Dendritic cell treated with granulocyte-macrophage colony-stimulating factor and Interleukin-4, amounts not matched to agents 40 ng/mL and 50 ng/mL, for 4 days (primary cell): ENCODE results near the gene PDE1A.

Source experiments
- H3K27ac Mint-ChIP-seq: one replicate; pipeline ENCODE4 v1.8.0; 2022; ENCODE audit warnings: mild to moderate bottlenecking, mixed read lengths
- H3K27me3 Mint-ChIP-seq: one replicate; pipeline ENCODE4 v1.8.0; 2022; ENCODE audit warnings: mild to moderate bottlenecking, mixed read lengths
- H3K36me3 Mint-ChIP-seq: one replicate; pipeline ENCODE4 v1.8.0; 2022; ENCODE audit warnings: low read depth, mixed read lengths
- H3K4me1 Mint-ChIP-seq: one replicate; pipeline ENCODE4 v1.8.0; 2022; ENCODE audit warnings: low read depth, mixed read lengths
- H3K4me3 Mint-ChIP-seq: one replicate; pipeline ENCODE4 v1.8.0; 2022; ENCODE audit warnings: mild to moderate bottlenecking, moderate library complexity, mixed read lengths
- H3K9me3 Mint-ChIP-seq: one replicate; pipeline ENCODE4 v1.8.0; 2022; ENCODE audit warnings: mixed read lengths
- intact Hi-C: fragments of 100-400 bp; cut with micrococcal nuclease; formaldehyde crosslinking; loops from one replicate; pipeline ENCODE4 v1.15.0; 2022

The PDE1A gene

GRCh38 chr2:182132605-182133004, 294.2 kb downstream of the PDE1A start:
- intact Hi-C loops: no loop called here
- H3K27me3 Mint-ChIP-seq: no peaks in the 10 kb centered on the region
- no peaks in the 10 kb centered on the region for H3K36me3 Mint-ChIP-seq
- no peaks in the 10 kb centered on the region for H3K4me1 Mint-ChIP-seq
- H3K27ac Mint-ChIP-seq: no peak overlapping the region
- H3K9me3 Mint-ChIP-seq: no peaks in the 10 kb centered on the region
- H3K4me3 Mint-ChIP-seq: no peak overlapping the region

- Mint-ChIP-seq H3K27me3 (no peaks in the 10 kb centered on the region), H3K4me1 (no peaks in the 10 kb centered on the region), H3K36me3 (no peaks in the 10 kb centered on the region), H3K27ac (no peak overlapping the region), H3K9me3 (no peaks in the 10 kb centered on the region), H3K4me3 (no peak overlapping the region)
- intact Hi-C loops: no loop called here
Observed at GRCh38 chr2:182128821-182129707, 297.8 kb downstream of the PDE1A start.

DNA sequence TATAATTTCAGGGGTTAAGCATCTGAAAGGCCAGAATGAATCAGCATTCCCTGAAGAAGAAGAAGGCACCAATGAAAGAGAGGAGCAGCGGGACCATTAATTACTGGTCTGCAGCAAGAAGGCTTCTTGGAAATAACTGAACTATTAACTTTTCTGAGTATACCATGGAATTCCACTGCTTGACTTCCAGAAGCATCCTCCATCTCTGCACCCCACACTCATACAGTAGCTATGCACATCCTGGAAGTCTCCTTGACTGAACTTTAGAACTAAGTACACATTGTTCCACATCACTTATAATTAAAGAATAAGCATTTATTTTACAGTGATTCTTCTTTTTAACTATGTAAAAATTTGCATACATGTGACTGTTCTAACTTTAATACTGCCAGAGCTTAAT, 309.6 kb downstream of the PDE1A start:
- no peaks in the 10 kb centered on the region for H3K27me3 Mint-ChIP-seq
- no peak overlapping the region for H3K27ac Mint-ChIP-seq
- H3K9me3 Mint-ChIP-seq: no peaks in the 10 kb centered on the region
- intact Hi-C loops: no loop called here
- H3K4me3 Mint-ChIP-seq: no peak overlapping the region
- H3K4me1 Mint-ChIP-seq: no peaks in the 10 kb centered on the region
- H3K36me3 Mint-ChIP-seq: no peaks in the 10 kb centered on the region

GRCh38 chr2:182116774-182117173, 310.1 kb downstream of the PDE1A start:
- no peaks in the 10 kb centered on the region for H3K4me1 Mint-ChIP-seq
- no peaks in the 10 kb centered on the region for H3K36me3 Mint-ChIP-seq
- H3K4me3 Mint-ChIP-seq: no peak overlapping the region
- no peaks in the 10 kb centered on the region for H3K27me3 Mint-ChIP-seq
- H3K27ac Mint-ChIP-seq: no peak overlapping the region
- no peaks in the 10 kb centered on the region for H3K9me3 Mint-ChIP-seq
- intact Hi-C loops: no loop called here

DNA sequence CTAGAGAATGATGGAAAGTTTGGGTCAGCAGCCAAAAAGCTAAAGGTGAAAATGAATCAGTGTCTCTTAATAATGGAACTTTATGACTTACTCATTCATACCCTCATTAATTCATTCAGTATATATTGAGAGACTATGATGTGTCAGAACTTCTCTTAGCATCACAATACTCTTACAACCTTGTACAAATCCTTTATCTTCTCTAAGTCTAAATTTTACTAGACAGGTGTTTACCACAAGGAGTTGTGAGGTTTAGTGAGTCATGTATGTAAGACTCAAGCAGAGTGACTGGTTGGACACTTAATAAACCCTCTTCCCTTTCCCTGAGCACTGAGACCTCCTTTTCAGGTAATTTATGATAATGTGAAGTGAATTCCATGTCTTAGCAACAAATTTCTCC, 311.6 kb downstream of the PDE1A start:
- no peaks in the 10 kb centered on the region for H3K4me1 Mint-ChIP-seq
- H3K36me3 Mint-ChIP-seq: no peaks in the 10 kb centered on the region
- no peaks in the 10 kb centered on the region for H3K27me3 Mint-ChIP-seq
- no peak overlapping the region for H3K4me3 Mint-ChIP-seq
- H3K9me3 Mint-ChIP-seq: no peaks in the 10 kb centered on the region
- intact Hi-C loops: no loop called here
- no peak overlapping the region for H3K27ac Mint-ChIP-seq

DNA sequence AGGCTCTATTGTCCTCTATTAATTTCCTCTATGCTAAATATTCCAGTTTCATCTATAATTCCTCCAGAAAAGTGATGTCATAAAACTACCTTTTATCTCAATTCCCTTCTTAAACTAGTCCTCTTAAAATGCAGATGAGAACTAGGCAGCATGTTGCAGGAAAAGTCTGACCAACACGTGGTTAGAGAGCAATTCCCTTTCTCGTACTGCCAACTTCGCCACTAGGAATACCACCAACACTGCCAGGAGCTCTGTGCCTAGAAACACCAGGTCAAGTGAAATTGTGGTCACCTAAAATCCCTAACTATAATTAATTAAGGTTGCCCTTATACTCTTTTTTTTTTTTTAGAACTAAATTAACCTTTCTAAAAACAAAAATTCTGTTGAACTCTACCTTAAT, 313.5 kb downstream of the PDE1A start:
- Mint-ChIP-seq H3K36me3 (no peaks in the 10 kb centered on the region), H3K27ac (no peak overlapping the region), H3K4me1 (no peaks in the 10 kb centered on the region), H3K9me3 (no peaks in the 10 kb centered on the region), H3K4me3 (no peak overlapping the region), H3K27me3 (no peaks in the 10 kb centered on the region)
- intact Hi-C loops: no loop called here

GRCh38 chr2:182110347-182110746, 316.5 kb downstream of the PDE1A start:
- Mint-ChIP-seq H3K27me3 (no peaks in the 10 kb centered on the region), H3K4me3 (no peak overlapping the region), H3K27ac (no peak overlapping the region), H3K4me1 (no peaks in the 10 kb centered on the region), H3K36me3 (no peaks in the 10 kb centered on the region), H3K9me3 (no peaks in the 10 kb centered on the region)
- intact Hi-C loops: no loop called here

DNA sequence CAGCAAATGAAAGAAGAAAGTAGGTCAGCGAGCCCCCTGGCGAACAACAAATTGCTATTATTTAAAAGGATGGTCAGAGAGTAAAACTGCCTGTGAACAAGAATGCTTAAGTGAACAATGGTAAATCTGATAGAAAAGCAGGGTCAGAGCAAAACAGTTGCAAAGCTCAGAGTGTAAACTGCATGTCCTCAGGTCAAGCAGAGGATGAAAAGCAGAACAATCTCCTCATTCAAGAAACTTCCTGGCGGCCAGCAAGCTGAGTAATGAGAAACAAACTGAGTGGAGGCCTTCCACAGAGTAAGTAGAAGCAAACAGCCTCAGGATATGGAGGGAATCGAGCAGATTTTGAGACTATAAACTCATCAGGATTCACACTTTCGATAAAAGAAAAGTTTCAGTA, 323.3 kb downstream of the PDE1A start:
- Mint-ChIP-seq H3K27me3 (no peaks in the 10 kb centered on the region), H3K36me3 (no peaks in the 10 kb centered on the region), H3K27ac (no peak overlapping the region), H3K9me3 (no peaks in the 10 kb centered on the region), H3K4me1 (no peaks in the 10 kb centered on the region), H3K4me3 (no peak overlapping the region)
- intact Hi-C loops: no loop called here

DNA sequence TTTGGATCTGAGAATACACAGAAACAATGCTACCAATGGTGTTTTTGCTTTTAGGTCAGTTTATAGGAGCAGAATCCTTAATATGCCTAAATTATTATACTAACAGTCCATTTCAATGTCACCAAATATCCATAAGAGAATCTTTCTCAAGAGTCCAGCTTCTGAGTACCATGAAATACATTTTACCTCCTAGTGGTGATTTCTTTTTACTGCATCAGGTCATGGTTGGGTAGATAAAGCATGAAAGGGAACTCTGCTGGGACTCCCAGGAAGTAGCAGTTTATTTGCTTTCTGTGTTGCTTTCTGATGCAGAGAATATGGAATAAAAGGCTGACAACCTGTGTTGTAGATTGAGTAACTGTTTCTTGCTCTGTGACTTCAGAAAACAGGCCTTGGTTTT, 325.6 kb downstream of the PDE1A start:
- Mint-ChIP-seq H3K4me1 (peaks cover 6% of the 10 kb centered on the region), H3K27ac (no peak overlapping the region), H3K9me3 (no peaks in the 10 kb centered on the region), H3K4me3 (no peak overlapping the region), H3K27me3 (no peaks in the 10 kb centered on the region), H3K36me3 (no peaks in the 10 kb centered on the region)
- intact Hi-C loops: no loop called here

- no peak overlapping the region for H3K4me3 Mint-ChIP-seq
- H3K9me3 Mint-ChIP-seq: peaks cover 5% of the 10 kb centered on the region
Observed at GRCh38 chr2:182098648-182099047, 328.2 kb downstream of the PDE1A start.

GRCh38 chr2:182097571-182098164, 329.2 kb downstream of the PDE1A start:
- Mint-ChIP-seq H3K4me3 (no peak overlapping the region), H3K27ac (no peak overlapping the region), H3K9me3 (peaks cover 12% of the 10 kb centered on the region), H3K36me3 (no peaks in the 10 kb centered on the region), H3K4me1 (peaks cover 6% of the 10 kb centered on the region), H3K27me3 (no peaks in the 10 kb centered on the region)
- intact Hi-C loops: no loop called here

More at GRCh38 chr2:182098648-182099047, 328.2 kb downstream of the PDE1A start:
- no peak overlapping the region for H3K27ac Mint-ChIP-seq
- H3K27me3 Mint-ChIP-seq: no peaks in the 10 kb centered on the region
- peaks cover 6% of the 10 kb centered on the region for H3K4me1 Mint-ChIP-seq
- intact Hi-C loops: no loop called here
- H3K36me3 Mint-ChIP-seq: no peaks in the 10 kb centered on the region

GRCh38 chr2:182090486-182090885, 336.4 kb downstream of the PDE1A start:
- no peaks in the 10 kb centered on the region for H3K36me3 Mint-ChIP-seq
- H3K4me3 Mint-ChIP-seq: no peak overlapping the region
- intact Hi-C loops: no loop called here
- peaks cover 1% of the 10 kb centered on the region for H3K27me3 Mint-ChIP-seq
- H3K4me1 Mint-ChIP-seq: no peaks in the 10 kb centered on the region
- H3K27ac Mint-ChIP-seq: no peak overlapping the region
- peaks cover 12% of the 10 kb centered on the region for H3K9me3 Mint-ChIP-seq
